OCI-LY1 (cell line): ENCODE results near the gene SH3PXD2A.

ENCODE experiments used
- H2AFZ ChIP-seq: fragments of 200-600 bp; sonication (generic), shearing (Covaris generic); 2 replicates; pipeline ENCODE4 v1.6.0; 2014; ENCODE audit warnings: antibody characterized with exemption, mild to moderate bottlenecking, low read length
- H3F3A ChIP-seq: fragments of 200-600 bp; sonication (generic), shearing (Covaris generic); 2 replicates; pipeline ENCODE4 v1.6.0; 2014; ENCODE audit warnings: mild to moderate bottlenecking, antibody characterized with exemption, low read length, moderate library complexity; ENCODE audit not compliant: insufficient read depth
- H3K27ac ChIP-seq: fragments of 200-600 bp; sonication (generic); 2 replicates; pipeline ENCODE4 v1.5.1; 2014; ENCODE audit warnings: low read length, mixed run types, mild to moderate bottlenecking, low read depth; ENCODE audit not compliant: poor library complexity, severe bottlenecking
- H3K27me3 ChIP-seq: fragments of 200-600 bp; sonication (generic); 2 replicates; pipeline ENCODE4 v1.6.0; 2014; ENCODE audit warnings: antibody characterized with exemption, mild to moderate bottlenecking, low read length, moderate library complexity; ENCODE audit not compliant: insufficient read depth
- H3K36me3 ChIP-seq: fragments of 200-600 bp; sonication (generic); 2 replicates; pipeline ENCODE4 v1.6.1; 2014; ENCODE audit warnings: mild to moderate bottlenecking, antibody characterized with exemption, low read length, moderate library complexity, mixed read lengths; ENCODE audit not compliant: insufficient read depth
- H3K4me1 ChIP-seq: fragments of 200-600 bp; sonication (generic); 2 replicates; pipeline ENCODE4 v1.5.1; 2014; ENCODE audit warnings: mild to moderate bottlenecking, low read length, moderate library complexity; ENCODE audit not compliant: insufficient read depth, severe bottlenecking
- H3K4me2 ChIP-seq: fragments of 200-600 bp; sonication (generic), shearing (Covaris generic); 2 replicates; pipeline ENCODE4 v1.6.1; 2014; ENCODE audit warnings: low read length
- H3K4me3 ChIP-seq: fragments of 200-600 bp; sonication (generic); 2 replicates; pipeline ENCODE4 v1.5.1; 2014; ENCODE audit warnings: low read length, low read depth, mild to moderate bottlenecking, mixed read lengths; ENCODE audit not compliant: poor library complexity, severe bottlenecking
- H3K79me2 ChIP-seq: fragments of 200-600 bp; shearing (Covaris generic); 2 replicates; pipeline ENCODE4 v1.6.1; 2016; ENCODE audit warnings: mixed run types, low read length, mixed read lengths; ENCODE audit not compliant: insufficient read depth
- H3K9ac ChIP-seq: fragments of 200-600 bp; sonication (generic), shearing (Covaris generic); 2 replicates; pipeline ENCODE4 v1.6.1; 2014; ENCODE audit warnings: mild to moderate bottlenecking, low read length, mixed read lengths
- H3K9me2 ChIP-seq: fragments of 200-600 bp; sonication (generic), shearing (Covaris generic); 2 replicates; pipeline ENCODE4 v1.6.1; 2014; ENCODE audit warnings: low read depth, mild to moderate bottlenecking, low read length, mixed read lengths
- H3K9me3 ChIP-seq: fragments of 200-600 bp; shearing (Covaris generic); 2 replicates; pipeline ENCODE4 v1.6.1; 2014; ENCODE audit warnings: low read length, mixed read lengths
- H4K20me1 ChIP-seq: fragments of 200-600 bp; sonication (generic), shearing (Covaris generic); 2 replicates; pipeline ENCODE4 v1.6.0; 2016; ENCODE audit warnings: mild to moderate bottlenecking, low read length; ENCODE audit not compliant: insufficient read depth
- CTCF ChIP-seq: fragments of 200-600 bp; sonication (generic), shearing (Covaris generic); IDR thresholded peaks from 2 replicates; pipeline ENCODE4 v1.5.1; 2017; ENCODE audit warnings: mild to moderate bottlenecking, antibody characterized with exemption, low read length, moderate library complexity, mixed read lengths
- EZH2 ChIP-seq: fragments of 200-600 bp; sonication (generic), shearing (Covaris generic); IDR thresholded peaks from 2 replicates; pipeline ENCODE4 v1.8.0; 2017; ENCODE audit warnings: borderline replicate concordance, mixed run types, mild to moderate bottlenecking, antibody characterized with exemption, low read length, moderate library complexity, mixed read lengths

SH3PXD2A gene

DNA sequence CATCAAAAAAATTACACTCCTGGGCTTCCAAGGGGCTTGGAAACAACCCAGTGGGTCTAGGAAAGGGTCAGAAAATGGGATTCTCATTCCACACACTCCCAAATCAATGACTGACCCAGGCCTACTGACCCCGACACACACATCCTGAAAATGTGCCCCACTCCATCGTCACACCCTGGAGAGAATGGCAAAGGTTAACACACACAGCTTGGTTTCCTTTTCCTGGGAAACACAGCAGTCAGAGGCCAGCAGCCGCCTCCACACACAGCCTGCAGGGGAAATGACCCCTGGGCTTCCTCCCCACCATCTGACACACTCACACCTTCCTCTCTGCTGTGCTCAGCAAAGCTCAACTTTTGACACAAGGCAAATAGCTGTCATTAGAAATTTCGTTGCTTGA is 42.9 kb downstream of the SH3PXD2A start:
- TF ChIP-seq EZH2 (no peak), CTCF (no peak)
- no peak overlapping the region for H2AFZ ChIP-seq
- H3K9me2 ChIP-seq = no peaks in the 10 kb centered on the region
- no peaks in the 10 kb centered on the region for H3F3A ChIP-seq
- no peak overlapping the region for H3K9ac ChIP-seq
- no peaks in the 10 kb centered on the region for H4K20me1 ChIP-seq
- H3K27me3 ChIP-seq = no peaks in the 10 kb centered on the region
- H3K36me3 ChIP-seq = no peaks in the 10 kb centered on the region
- H3K79me2 ChIP-seq = no peaks in the 10 kb centered on the region
- H3K4me3 ChIP-seq = no peak overlapping the region
- no peak overlapping the region for H3K27ac ChIP-seq
- H3K4me2 ChIP-seq = no peak overlapping the region
- peaks cover 3% of the 10 kb centered on the region for H3K4me1 ChIP-seq
- no peaks in the 10 kb centered on the region for H3K9me3 ChIP-seq

DNA sequence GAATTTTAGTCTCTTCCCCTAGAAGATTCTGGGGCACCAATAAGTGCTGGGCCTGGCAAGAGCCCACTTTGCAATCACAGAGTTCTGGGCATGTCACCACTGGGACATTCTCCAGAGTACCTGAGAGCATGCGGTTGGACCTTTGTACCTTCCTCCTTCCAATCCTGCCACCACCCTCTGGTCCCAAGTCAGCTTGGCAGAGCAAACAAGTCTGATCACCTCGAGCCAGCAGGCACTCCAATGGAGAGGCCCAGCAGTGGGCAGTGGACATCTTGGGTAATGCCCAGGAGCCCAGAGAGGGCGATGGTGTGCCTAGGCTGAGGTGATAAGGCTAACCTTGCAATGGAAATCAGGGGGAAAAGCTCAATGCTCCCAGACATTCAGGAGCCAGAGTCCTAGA is 43.4 kb downstream of the SH3PXD2A start:
- Histone ChIP-seq H3K4me2 (no peak overlapping the region), H3K79me2 (no peaks in the 10 kb centered on the region), H2AFZ (no peak overlapping the region), H3F3A (no peaks in the 10 kb centered on the region), H3K27ac (no peak overlapping the region), H3K4me3 (no peak overlapping the region), H3K9ac (no peak overlapping the region), H3K9me2 (no peaks in the 10 kb centered on the region), H3K27me3 (no peaks in the 10 kb centered on the region), H3K9me3 (no peaks in the 10 kb centered on the region), H4K20me1 (no peaks in the 10 kb centered on the region), H3K36me3 (no peaks in the 10 kb centered on the region), H3K4me1 (peaks cover 3% of the 10 kb centered on the region)
- no peak for TF ChIP-seq EZH2
- TF ChIP-seq CTCF = no peak

DNA sequence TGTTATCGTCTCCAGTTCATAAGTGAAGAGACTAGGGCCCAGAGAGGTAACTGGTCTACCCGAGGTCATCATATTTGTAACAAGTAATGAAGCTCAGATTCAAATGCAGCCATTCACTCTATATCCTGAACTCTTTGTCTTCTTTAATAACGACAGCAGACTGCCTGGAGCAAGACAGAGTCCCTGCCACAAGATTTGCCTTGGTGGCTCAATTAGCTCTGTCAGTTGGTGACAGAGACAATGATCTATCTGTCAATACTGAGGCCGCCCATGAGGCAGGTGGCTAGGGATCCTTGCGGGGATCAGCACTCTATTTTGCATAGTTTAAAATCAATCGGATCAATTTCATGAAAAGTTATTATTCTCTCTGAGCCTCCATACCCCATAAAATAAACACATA is 43.9 kb downstream of the SH3PXD2A start:
- Histone ChIP-seq H3K27ac (no peak overlapping the region), H3K4me1 (peaks cover 3% of the 10 kb centered on the region), H3K4me2 (no peak overlapping the region), H3K27me3 (no peaks in the 10 kb centered on the region), H3F3A (no peaks in the 10 kb centered on the region), H2AFZ (no peak overlapping the region), H3K9me3 (no peaks in the 10 kb centered on the region), H4K20me1 (no peaks in the 10 kb centered on the region), H3K36me3 (no peaks in the 10 kb centered on the region), H3K4me3 (no peak overlapping the region), H3K79me2 (no peaks in the 10 kb centered on the region), H3K9ac (no peak overlapping the region), H3K9me2 (no peaks in the 10 kb centered on the region)
- TF ChIP-seq EZH2 = no peak
- TF ChIP-seq CTCF = no peak
